ENCODE measurements around the gene PCDHGB4.
"Not testable (repeated sequence)": the region's sequence is repeated elsewhere in the genome, so short reads cannot be mapped to it uniquely, and the experiment has no call there.

DNA sequence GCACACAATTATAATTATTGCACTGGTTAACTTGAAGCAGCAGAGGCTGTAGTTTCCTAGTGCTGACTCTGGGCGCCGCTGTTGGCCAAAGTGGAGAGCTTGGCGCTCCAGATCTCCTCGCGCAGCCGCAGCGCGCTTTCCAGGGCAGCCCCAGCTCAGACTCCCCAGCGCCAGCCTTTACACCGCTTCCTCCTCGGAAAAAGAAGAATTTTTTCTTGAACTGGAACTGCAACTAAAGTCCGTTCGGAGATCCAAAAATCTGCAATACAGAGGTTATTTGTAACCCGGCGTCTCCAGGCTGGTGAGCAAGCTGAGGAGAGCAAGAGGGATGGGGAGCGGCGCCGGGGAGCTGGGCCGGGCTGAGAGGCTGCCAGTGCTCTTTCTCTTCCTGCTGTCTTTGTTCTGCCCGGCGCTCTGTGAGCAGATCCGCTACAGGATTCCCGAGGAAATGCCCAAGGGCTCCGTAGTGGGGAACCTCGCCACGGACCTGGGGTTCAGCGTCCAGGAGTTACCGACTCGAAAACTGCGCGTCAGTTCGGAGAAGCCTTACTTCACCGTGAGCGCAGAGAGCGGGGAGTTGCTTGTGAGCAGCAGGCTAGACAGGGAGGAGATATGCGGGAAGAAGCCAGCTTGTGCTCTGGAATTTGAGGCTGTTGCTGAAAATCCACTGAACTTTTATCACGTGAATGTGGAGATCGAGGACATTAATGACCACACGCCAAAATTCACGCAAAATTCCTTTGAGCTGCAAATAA, at the start of gene PCDHGB4:
- TF ChIP-seq, protein P1, sequence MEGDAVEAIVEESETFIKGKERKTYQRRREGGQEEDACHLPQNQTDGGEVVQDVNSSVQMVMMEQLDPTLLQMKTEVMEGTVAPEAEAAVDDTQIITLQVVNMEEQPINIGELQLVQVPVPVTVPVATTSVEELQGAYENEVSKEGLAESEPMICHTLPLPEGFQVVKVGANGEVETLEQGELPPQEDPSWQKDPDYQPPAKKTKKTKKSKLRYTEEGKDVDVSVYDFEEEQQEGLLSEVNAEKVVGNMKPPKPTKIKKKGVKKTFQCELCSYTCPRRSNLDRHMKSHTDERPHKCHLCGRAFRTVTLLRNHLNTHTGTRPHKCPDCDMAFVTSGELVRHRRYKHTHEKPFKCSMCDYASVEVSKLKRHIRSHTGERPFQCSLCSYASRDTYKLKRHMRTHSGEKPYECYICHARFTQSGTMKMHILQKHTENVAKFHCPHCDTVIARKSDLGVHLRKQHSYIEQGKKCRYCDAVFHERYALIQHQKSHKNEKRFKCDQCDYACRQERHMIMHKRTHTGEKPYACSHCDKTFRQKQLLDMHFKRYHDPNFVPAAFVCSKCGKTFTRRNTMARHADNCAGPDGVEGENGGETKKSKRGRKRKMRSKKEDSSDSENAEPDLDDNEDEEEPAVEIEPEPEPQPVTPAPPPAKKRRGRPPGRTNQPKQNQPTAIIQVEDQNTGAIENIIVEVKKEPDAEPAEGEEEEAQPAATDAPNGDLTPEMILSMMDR (IDR thresholded peaks at IDR 0.05) = not testable (repeated sequence)
- TF ChIP-seq POLR2A (IDR thresholded peaks at IDR 0.05) = not testable (repeated sequence)
